ENCODE data around the gene FRMD5.
A peak's percentile ranks its signal among the peaks of the same experiment; 100 is the strongest.

Gene FRMD5

GRCh38 chr15:43975326-43975725 lies 219.7 kb downstream of the FRMD5 start:
- H3K4me3 ChIP-seq (replicated peaks; ENCODE audit: low read depth, low read length) = no peak overlapping the region
- no peak for TF ChIP-seq CTCF (IDR thresholded peaks at IDR 0.05; ENCODE audit: low read length, missing control alignments)
- DNase-seq (ENCODE audit: low read depth) = no peak

GRCh38 chr15:43974852-43975251 lies 220.2 kb downstream of the FRMD5 start:
- no peak overlapping the region for H3K4me3 ChIP-seq (replicated peaks; ENCODE audit: low read depth, low read length)
- DNase-seq (ENCODE audit: low read depth) = no peak
- TF ChIP-seq CTCF (IDR thresholded peaks at IDR 0.05; ENCODE audit: low read length, missing control alignments) = no peak

GRCh38 chr15:43969802-43970375 lies 225.2 kb downstream of the FRMD5 start:
- no peak for DNase-seq (ENCODE audit: low read depth)
- no peak overlapping the region for H3K4me3 ChIP-seq (replicated peaks; ENCODE audit: low read depth, low read length)
- no peak for TF ChIP-seq CTCF (IDR thresholded peaks at IDR 0.05; ENCODE audit: low read length, missing control alignments)

GRCh38 chr15:43968551-43968950 lies 226.5 kb downstream of the FRMD5 start:
- DNase-seq (ENCODE audit: low read depth) = peak; percentile 19
- H3K4me3 ChIP-seq (replicated peaks; ENCODE audit: low read depth, low read length) = no peak overlapping the region
- no peak for TF ChIP-seq CTCF (IDR thresholded peaks at IDR 0.05; ENCODE audit: low read length, missing control alignments)

- peak; percentile 20 for DNase-seq (ENCODE audit: low read depth)
- no peak overlapping the region for H3K4me3 ChIP-seq (replicated peaks; ENCODE audit: low read depth, low read length)
- TF ChIP-seq CTCF (IDR thresholded peaks at IDR 0.05; ENCODE audit: low read length, missing control alignments) = no peak
Measured at GRCh38 chr15:43966646-43967045, 228.4 kb downstream of the FRMD5 start.

- H3K4me3 ChIP-seq (replicated peaks; ENCODE audit: low read depth, low read length) = no peak overlapping the region
- peak; percentile 52 for DNase-seq (ENCODE audit: low read depth)
- no peak for TF ChIP-seq CTCF (IDR thresholded peaks at IDR 0.05; ENCODE audit: low read length, missing control alignments)
Measured at GRCh38 chr15:43958861-43959330, 236.2 kb downstream of the FRMD5 start.

GRCh38 chr15:43957724-43958123 lies 237.3 kb downstream of the FRMD5 start:
- DNase-seq (ENCODE audit: low read depth) = no peak
- no peak overlapping the region for H3K4me3 ChIP-seq (replicated peaks; ENCODE audit: low read depth, low read length)
- TF ChIP-seq CTCF (IDR thresholded peaks at IDR 0.05; ENCODE audit: low read length, missing control alignments) = no peak

Data from fibroblast of pulmonary artery (primary cell).